HCT116 (cell line): ENCODE data around the gene ABI3. TPM values are rescaled to one million over a fixed set of nuclear protein-coding genes. Genes with fewer than 3 reads are reported as not detected.

Experiments used
- ATAC-seq: fragments of 200-7000 bp; cut with Tn5 transposase; 2 replicates; pipeline ENCODE4 v1.9.1; 2020; ENCODE audit warnings: mild to moderate bottlenecking, moderate library complexity
- BruUV-seq: library from RNA; stranded (reverse); fragments of 400-500 nt; replicated peaks from 2 replicates; lab custom pipeline; 2021; lab: Mats Ljungman, UMichigan
- CTCF ChIA-PET: fragments of 300-600 bp; sonication (Branson Sonifier 250); formaldehyde crosslinking; loops from one replicate; lab custom pipeline; 2021; ENCODE audit warnings: antibody characterized with exemption; lab: Charles Lee
- POLR2A ChIA-PET: fragments of 300-600, 350-600 bp; sonication (Branson Sonifier 250); formaldehyde crosslinking; loops from one replicate; lab custom pipeline; 2021; ENCODE audit warnings: antibody characterized with exemption; lab: Charles Lee
- RAD21 ChIA-PET, 2 experiments: fragments of 300-600 bp; sonication (Branson Sonifier 250); formaldehyde crosslinking; loops; one replicate each; lab custom pipeline; 2023; ENCODE audit warnings: low total read pairs in 2 of 2; ENCODE audit not compliant: uncharacterized antibody in 2 of 2, unreplicated experiment in 2 of 2, low non-redundant PET in 1 of 2; lab: Charles Lee
- DNase-seq: peaks from one replicate; pipeline ENCODE4 v3.0.0-alpha.2; 2010; ENCODE audit warnings: low read depth, low spot score
- H2AFZ ChIP-seq: fragments of 200-600 bp; shearing (Covaris generic), sonication (generic); 2 replicates; pipeline ENCODE4 v1.6.1; 2017; ENCODE audit warnings: low read depth, mixed run types, mixed read lengths, antibody characterized with exemption, low read length; ENCODE audit not compliant: poor library complexity, severe bottlenecking
- H3K27ac ChIP-seq: 2 replicates; pipeline ENCODE4 v1.5.1; 2012; ENCODE audit warnings: low read depth, low read length
- H3K27me3 ChIP-seq: fragments of 200-600 bp; sonication (generic); 2 replicates; pipeline ENCODE4 v1.6.1; 2016; ENCODE audit warnings: mixed run types, low read length, mixed read lengths; ENCODE audit not compliant: insufficient read depth
- H3K36me3 ChIP-seq, 2 experiments: fragments of 200-500 bp in 1 of 2; fragments of 200-600 bp in 1 of 2; sonication (Bioruptor generic) in 1 of 2; sonication (generic) in 1 of 2; 2 replicates each; pipeline versions ENCODE4 v1.5.1 to v1.6.1; 2014 to 2016; ENCODE audit warnings: low read length in 2 of 2, inconsistent platforms in 1 of 2, mixed read lengths in 1 of 2, mixed run types in 1 of 2; ENCODE audit not compliant: insufficient read depth in 2 of 2, control insufficient read depth in 1 of 2
- H3K4me1 ChIP-seq, 2 experiments: fragments of 200-600 bp in 1 of 2; sonication (generic) in 1 of 2; 2 replicates each; pipeline versions ENCODE4 v1.5.1 to v1.6.1; 2012 to 2017; ENCODE audit warnings: low read length in 2 of 2, inconsistent platforms in 1 of 2, mild to moderate bottlenecking in 1 of 2, mixed read lengths in 1 of 2, mixed run types in 1 of 2, moderate library complexity in 1 of 2; ENCODE audit not compliant: insufficient read depth in 2 of 2, control insufficient read depth in 1 of 2
- H3K4me2 ChIP-seq: fragments of 200-600 bp; sonication (generic); 2 replicates; pipeline ENCODE4 v1.6.1; 2017; ENCODE audit warnings: mixed run types, low read length, mixed read lengths
- H3K4me3 ChIP-seq, 2 experiments: fragments of 200-600 bp in 1 of 2; sonication (generic) in 1 of 2; replicated peaks in 1 of 2; 2 replicates each; pipeline ENCODE4 v1.5.1; 2011 to 2016; ENCODE audit warnings: low read length in 2 of 2, control low read depth in 1 of 2, low read depth in 1 of 2, mild to moderate bottlenecking in 1 of 2, mixed read lengths in 1 of 2, mixed run types in 1 of 2
- H3K79me2 ChIP-seq: fragments of 200-600 bp; sonication (generic); 2 replicates; pipeline ENCODE4 v1.6.1; 2017; ENCODE audit warnings: mild to moderate bottlenecking, mixed run types, low read length, moderate library complexity, mixed read lengths; ENCODE audit not compliant: insufficient read depth
- H3K9ac ChIP-seq: fragments of 200-600 bp; sonication (generic); 2 replicates; pipeline ENCODE4 v1.6.1; 2016; ENCODE audit warnings: low read length, mixed read lengths
- H3K9me2 ChIP-seq: fragments of 200-600 bp; sonication (generic), shearing (Covaris generic); 2 replicates; pipeline ENCODE4 v1.6.1; 2017; ENCODE audit warnings: mixed run types, mild to moderate bottlenecking, moderate library complexity; ENCODE audit not compliant: insufficient read depth
- H3K9me3 ChIP-seq, 2 experiments: fragments of 200-500 bp in 1 of 2; fragments of 200-600 bp in 1 of 2; sonication (Bioruptor generic) in 1 of 2; sonication (generic) in 1 of 2; 2 replicates each; pipeline ENCODE4 v1.6.1; 2014 to 2017; ENCODE audit warnings: low read length in 2 of 2, mixed read lengths in 2 of 2, inconsistent platforms in 1 of 2, low read depth in 1 of 2, mild to moderate bottlenecking in 1 of 2, mixed run types in 1 of 2, moderate library complexity in 1 of 2; ENCODE audit not compliant: control insufficient read depth in 1 of 2, insufficient read depth in 1 of 2
- H4K20me1 ChIP-seq: fragments of 200-600 bp; sonication (generic), shearing (Covaris generic); 2 replicates; pipeline ENCODE4 v1.6.1; 2017; ENCODE audit warnings: mixed run types, mild to moderate bottlenecking, moderate library complexity; ENCODE audit not compliant: insufficient read depth
- ATF3 ChIP-seq: IDR thresholded peaks from 2 replicates; pipeline ENCODE4 v1.6.1; 2012
- CEBPB ChIP-seq: IDR thresholded peaks from 2 replicates; pipeline ENCODE4 v1.6.1; 2012; ENCODE audit warnings: low read depth
- EGR1 ChIP-seq: IDR thresholded peaks from 2 replicates; pipeline ENCODE4 v1.6.1; 2012; ENCODE audit warnings: low read depth
- POLR2A ChIP-seq: IDR thresholded peaks from 2 replicates; pipeline ENCODE4 v1.7.0; 2011; ENCODE audit warnings: borderline replicate concordance; ENCODE audit not compliant: insufficient read depth, insufficient read length; ENCODE audit errors: extremely low read depth
- RAD21 ChIP-seq: IDR thresholded peaks from 2 replicates; pipeline ENCODE4 v1.6.1; 2012; ENCODE audit warnings: low read depth, mild to moderate bottlenecking
- SIN3A ChIP-seq: IDR thresholded peaks from 2 replicates; pipeline ENCODE4 v1.6.1; 2012; ENCODE audit warnings: low read depth
- YY1 ChIP-seq: IDR thresholded peaks from 2 replicates; pipeline ENCODE4 v1.6.1; 2011; ENCODE audit warnings: low read length, low read depth, moderate library complexity, mild to moderate bottlenecking; ENCODE audit not compliant: insufficient replicate concordance; ENCODE audit errors: extremely low read depth
- intact Hi-C: fragments of 100-400 bp; cut with micrococcal nuclease; formaldehyde crosslinking; loops from 2 replicates; pipeline ENCODE4 v1.10.0; 2022
- total RNA-seq: library from RNA; stranded (reverse); gene quantifications from one replicate; pipeline ENCODE4 v1.2.1, GENCODE V29; 2021; ENCODE audit not compliant: unreplicated experiment
- TF ChIP-seq, protein P1 (sequence below): IDR thresholded peaks from 2 replicates; pipeline ENCODE4 v1.6.1; 2012
- TF ChIP-seq, protein P2 (sequence below), 3 experiments: fragments of 200-600 bp in 1 of 3; sonication (generic) in 1 of 3; IDR thresholded peaks in 2 of 3; conservative IDR thresholded peaks in 1 of 3; 2 replicates each; pipeline ENCODE4 v1.5.1; 2012 to 2017; ENCODE audit warnings: low read depth in 2 of 3, low read length in 2 of 3, antibody characterized with exemption in 1 of 3, borderline replicate concordance in 1 of 3, control low read depth in 1 of 3, mild to moderate bottlenecking in 1 of 3, mixed read lengths in 1 of 3, mixed run types in 1 of 3, moderate library complexity in 1 of 3; ENCODE audit not compliant: insufficient read depth in 1 of 3

The ABI3 gene
- total RNA-seq, 1 experiment from 2014 or later, result 0.12 TPM

GRCh38 chr17:49223168-49223516 lies 12.6 kb downstream of the ABI3 start:
- Histone ChIP-seq H3K36me3 (no peaks in the 10 kb centered on the region), H3K4me1 (peaks cover 2 to 16% of the 10 kb centered on the region in 2 experiments; a peak in 3 of 4 replicates), H3K9me3 (no peaks in the 10 kb centered on the region), H4K20me1 (no peaks in the 10 kb centered on the region), H3K9me2 (no peaks in the 10 kb centered on the region), H3K9ac (no peak overlapping the region), H3K4me3 (no peak overlapping the region), H3K27me3 (no peaks in the 10 kb centered on the region), H3K79me2 (no peaks in the 10 kb centered on the region), H3K27ac (no peak overlapping the region), H3K4me2 (peak overlapping the region; percentile 46), H2AFZ (peak overlapping the region; percentile 36)
- intact Hi-C loops, result loop anchor here (10.0 kb wide), 1 partner anchor 268 kb away; no protein-coding TSS in a partner anchor
- RAD21 ChIA-PET, result no interaction called here
- ATAC-seq, result peak; percentile 10; the same call in 1 of the 2 replicates
- BruUV-seq, result no TSS peak
- POLR2A ChIA-PET, result no interaction called here
- no peak for DNase-seq
- TF ChIP-seq RAD21, result no peak
- TF ChIP-seq ATF3, result no peak
- TF ChIP-seq, protein P1, sequence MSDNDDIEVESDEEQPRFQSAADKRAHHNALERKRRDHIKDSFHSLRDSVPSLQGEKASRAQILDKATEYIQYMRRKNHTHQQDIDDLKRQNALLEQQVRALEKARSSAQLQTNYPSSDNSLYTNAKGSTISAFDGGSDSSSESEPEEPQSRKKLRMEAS, result no peak
- TF ChIP-seq, protein P2, sequence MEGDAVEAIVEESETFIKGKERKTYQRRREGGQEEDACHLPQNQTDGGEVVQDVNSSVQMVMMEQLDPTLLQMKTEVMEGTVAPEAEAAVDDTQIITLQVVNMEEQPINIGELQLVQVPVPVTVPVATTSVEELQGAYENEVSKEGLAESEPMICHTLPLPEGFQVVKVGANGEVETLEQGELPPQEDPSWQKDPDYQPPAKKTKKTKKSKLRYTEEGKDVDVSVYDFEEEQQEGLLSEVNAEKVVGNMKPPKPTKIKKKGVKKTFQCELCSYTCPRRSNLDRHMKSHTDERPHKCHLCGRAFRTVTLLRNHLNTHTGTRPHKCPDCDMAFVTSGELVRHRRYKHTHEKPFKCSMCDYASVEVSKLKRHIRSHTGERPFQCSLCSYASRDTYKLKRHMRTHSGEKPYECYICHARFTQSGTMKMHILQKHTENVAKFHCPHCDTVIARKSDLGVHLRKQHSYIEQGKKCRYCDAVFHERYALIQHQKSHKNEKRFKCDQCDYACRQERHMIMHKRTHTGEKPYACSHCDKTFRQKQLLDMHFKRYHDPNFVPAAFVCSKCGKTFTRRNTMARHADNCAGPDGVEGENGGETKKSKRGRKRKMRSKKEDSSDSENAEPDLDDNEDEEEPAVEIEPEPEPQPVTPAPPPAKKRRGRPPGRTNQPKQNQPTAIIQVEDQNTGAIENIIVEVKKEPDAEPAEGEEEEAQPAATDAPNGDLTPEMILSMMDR (IDR thresholded peaks at IDR 0.05 in 2 of 3, conservative IDR thresholded peaks at IDR 0.05 in 1 of 3; ENCODE audit: borderline replicate concordance in 1 of 3, insufficient read depth in 1 of 3, low read depth in 2 of 3, low read length in 2 of 3), result no peak
- CTCF ChIA-PET, result no interaction called here

DNA sequence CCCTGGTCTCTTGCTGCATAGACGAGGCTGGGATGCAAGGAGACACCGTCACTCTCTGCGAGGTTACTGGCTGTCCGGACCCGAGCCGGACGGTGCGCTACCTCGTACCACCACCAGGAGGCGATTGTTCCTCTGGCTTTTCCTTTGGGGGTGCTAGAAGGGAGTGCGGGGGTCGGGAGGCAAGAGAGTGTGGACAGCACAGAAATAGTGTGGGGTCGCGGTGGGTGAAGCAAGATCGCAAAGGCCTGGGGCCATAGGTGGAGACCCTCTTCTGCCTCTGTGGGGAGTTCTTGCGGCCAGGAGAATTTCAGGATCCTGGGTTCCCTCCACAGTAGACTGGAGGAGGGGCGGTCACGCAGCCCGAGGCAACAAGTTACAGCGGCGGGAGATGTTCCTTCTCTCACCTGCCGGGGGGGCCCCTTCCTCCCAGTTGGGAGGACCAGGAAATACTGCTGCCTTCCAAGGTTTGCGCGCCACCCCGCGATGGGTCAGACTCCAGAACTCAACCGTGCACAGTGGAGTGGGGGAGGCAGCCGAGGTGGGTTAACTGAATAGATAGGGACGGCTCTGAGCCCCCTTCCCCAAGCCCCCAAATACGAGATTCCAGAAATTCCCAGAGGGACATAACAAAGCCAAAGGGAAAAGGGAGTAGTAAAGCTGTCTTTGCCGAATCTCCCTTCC lies 13.2 kb downstream of the ABI3 start:
- DNase-seq, result peak; percentile 21
- no peak overlapping the region for H3K27ac ChIP-seq
- H3K9me3 ChIP-seq, result no peaks in the 10 kb centered on the region
- no peak overlapping the region for H3K9ac ChIP-seq
- no peaks in the 10 kb centered on the region for H4K20me1 ChIP-seq
- intact Hi-C loops, result loop anchor here (10.0 kb wide), 1 partner anchor 269 kb away; no protein-coding TSS in a partner anchor
- peak overlapping the region; percentile 46 for H3K4me2 ChIP-seq
- H3K36me3 ChIP-seq, result no peaks in the 10 kb centered on the region
- peak overlapping the region; percentile 36 for H2AFZ ChIP-seq
- peaks cover 2 to 16% of the 10 kb centered on the region in 2 experiments; a peak in 3 of 4 replicates for H3K4me1 ChIP-seq
- no peaks in the 10 kb centered on the region for H3K27me3 ChIP-seq
- peak; percentile 78 for ATAC-seq
- ChIA-PET POLR2A (no interaction called here), CTCF (no interaction called here), RAD21 (no interaction called here)
- BruUV-seq, result no TSS peak
- H3K4me3 ChIP-seq, result no peak overlapping the region
- H3K9me2 ChIP-seq, result no peaks in the 10 kb centered on the region
- H3K79me2 ChIP-seq, result no peaks in the 10 kb centered on the region
- peak; percentile 23 for TF ChIP-seq YY1
- no peak for TF ChIP-seq CEBPB
- TF ChIP-seq EGR1, result no peak
- no peak for TF ChIP-seq SIN3A
- TF ChIP-seq POLR2A, result no peak
- TF ChIP-seq, protein P2 (IDR thresholded peaks at IDR 0.05 in 2 of 3, conservative IDR thresholded peaks at IDR 0.05 in 1 of 3; ENCODE audit: borderline replicate concordance in 1 of 3, insufficient read depth in 1 of 3, low read depth in 2 of 3, low read length in 2 of 3), result peak; percentile 85 to 99 (median 99)
- peak; percentile 78 for TF ChIP-seq RAD21
